ENCODE measurements around the gene AJAP1. TPM values are rescaled to one million over a fixed set of nuclear protein-coding genes. Genes with fewer than 3 reads are reported as not detected.

Gene AJAP1
- total and polyA plus RNA-seq, 2 of the 13 experiments (the other 11 are each of a cell fraction or from before 2014, with no cell fraction given): not detected

GRCh38 chr1:4838231-4838630 is 183.8 kb downstream of the AJAP1 start:
- no peak overlapping the region for H2AFZ ChIP-seq (ENCODE audit: low read length)
- no peak overlapping the region for H3K9ac ChIP-seq (ENCODE audit: insufficient read depth, low read depth, low read length)
- no peak overlapping the region for H3K4me3 ChIP-seq (replicated peaks in 1 of 3; ENCODE audit: insufficient read depth in 1 of 3, low read depth in 2 of 3, low read length in 3 of 3)
- H3K9me3 ChIP-seq (ENCODE audit: low read length): peaks cover 22% of the 10 kb centered on the region; the same call in 1 of the 2 replicates
- no peaks in the 10 kb centered on the region for H3K4me1 ChIP-seq (ENCODE audit: insufficient read depth, low read length)
- no peak overlapping the region for H3K4me2 ChIP-seq (ENCODE audit: low read depth, low read length)
- no TSS peak for BruUV-seq (replicated peaks)
- no peaks in the 10 kb centered on the region for H4K20me1 ChIP-seq (ENCODE audit: insufficient read depth, low read length)
- H3K79me2 ChIP-seq (ENCODE audit: insufficient read depth, low read length): no peaks in the 10 kb centered on the region
- ChIA-PET POLR2A (no interaction called here), CTCF (ENCODE audit: low intra/inter-chr PET ratio, low total read pairs) (no interaction called here)
- ATAC-seq (no peak), DNase-seq (ENCODE audit: low spot score) (no peak), FAIRE-seq (no peak)
- H3K27me3 ChIP-seq (ENCODE audit: control insufficient read depth in 1 of 2, insufficient read depth in 2 of 2, low read length in 2 of 2): no peaks in the 10 kb centered on the region
- intact Hi-C loops (cut with micrococcal nuclease; ENCODE audit: unreplicated experiment) (no loop called here), in situ Hi-C loops (cut with HindIII; ENCODE audit: extremely low pct_ligation_motif_present, low pct_unique_long_range_greater_than_20kb) (no loop called here)
- WGBS (ENCODE audit: low lambda C conversion rate): 0% methylated on average over 1 of the region's 1 CpG
- H3K36me3 ChIP-seq (replicated peaks in 1 of 2; ENCODE audit: control insufficient read depth in 1 of 2, insufficient read depth in 2 of 2, low read length in 2 of 2): no peaks in the 10 kb centered on the region
- H3K27ac ChIP-seq (ENCODE audit: extremely low read length, insufficient read depth, low read length): no peak overlapping the region
- TF ChIP-seq ZNF674 (CRISPR knock-in tag; IDR thresholded peaks at IDR 0.05; ENCODE audit: low read depth) (no peak), ZFP36 (IDR thresholded peaks at IDR 0.05; ENCODE audit: borderline replicate concordance, low read depth, low read length, partially characterized antibody) (no peak), PTBP1 (IDR thresholded peaks at IDR 0.05; ENCODE audit: low read depth, low read length, poor library complexity, severe bottlenecking) (no peak), KLF15 (CRISPR knock-in tag; IDR thresholded peaks at IDR 0.05; ENCODE audit: borderline replicate concordance) (no peak), EZH2 (conservative IDR thresholded peaks at IDR 0.05; ENCODE audit: low read depth, low read length) (no peak), ZFP91 (CRISPR knock-in tag; IDR thresholded peaks at IDR 0.05; ENCODE audit: borderline replicate concordance) (no peak), ZNF800 (CRISPR knock-in tag; IDR thresholded peaks at IDR 0.05) (no peak), KLF11 (CRISPR knock-in tag; IDR thresholded peaks at IDR 0.05) (no peak), ZNF124 (CRISPR knock-in tag; IDR thresholded peaks at IDR 0.05) (no peak), NCOR1 (IDR thresholded peaks at IDR 0.05; ENCODE audit: borderline replicate concordance, low read length) (no peak), ZNF33A (CRISPR knock-in tag; IDR thresholded peaks at IDR 0.05; ENCODE audit: borderline replicate concordance) (no peak), ZNF232 (CRISPR knock-in tag; IDR thresholded peaks at IDR 0.05; ENCODE audit: borderline replicate concordance) (no peak), DBP (CRISPR knock-in tag; IDR thresholded peaks at IDR 0.05; ENCODE audit: not compliant biosample characterization) (no peak), SNAI1 (CRISPR knock-in tag; IDR thresholded peaks at IDR 0.05; ENCODE audit: borderline replicate concordance) (no peak)
- TF ChIP-seq, protein P1, sequence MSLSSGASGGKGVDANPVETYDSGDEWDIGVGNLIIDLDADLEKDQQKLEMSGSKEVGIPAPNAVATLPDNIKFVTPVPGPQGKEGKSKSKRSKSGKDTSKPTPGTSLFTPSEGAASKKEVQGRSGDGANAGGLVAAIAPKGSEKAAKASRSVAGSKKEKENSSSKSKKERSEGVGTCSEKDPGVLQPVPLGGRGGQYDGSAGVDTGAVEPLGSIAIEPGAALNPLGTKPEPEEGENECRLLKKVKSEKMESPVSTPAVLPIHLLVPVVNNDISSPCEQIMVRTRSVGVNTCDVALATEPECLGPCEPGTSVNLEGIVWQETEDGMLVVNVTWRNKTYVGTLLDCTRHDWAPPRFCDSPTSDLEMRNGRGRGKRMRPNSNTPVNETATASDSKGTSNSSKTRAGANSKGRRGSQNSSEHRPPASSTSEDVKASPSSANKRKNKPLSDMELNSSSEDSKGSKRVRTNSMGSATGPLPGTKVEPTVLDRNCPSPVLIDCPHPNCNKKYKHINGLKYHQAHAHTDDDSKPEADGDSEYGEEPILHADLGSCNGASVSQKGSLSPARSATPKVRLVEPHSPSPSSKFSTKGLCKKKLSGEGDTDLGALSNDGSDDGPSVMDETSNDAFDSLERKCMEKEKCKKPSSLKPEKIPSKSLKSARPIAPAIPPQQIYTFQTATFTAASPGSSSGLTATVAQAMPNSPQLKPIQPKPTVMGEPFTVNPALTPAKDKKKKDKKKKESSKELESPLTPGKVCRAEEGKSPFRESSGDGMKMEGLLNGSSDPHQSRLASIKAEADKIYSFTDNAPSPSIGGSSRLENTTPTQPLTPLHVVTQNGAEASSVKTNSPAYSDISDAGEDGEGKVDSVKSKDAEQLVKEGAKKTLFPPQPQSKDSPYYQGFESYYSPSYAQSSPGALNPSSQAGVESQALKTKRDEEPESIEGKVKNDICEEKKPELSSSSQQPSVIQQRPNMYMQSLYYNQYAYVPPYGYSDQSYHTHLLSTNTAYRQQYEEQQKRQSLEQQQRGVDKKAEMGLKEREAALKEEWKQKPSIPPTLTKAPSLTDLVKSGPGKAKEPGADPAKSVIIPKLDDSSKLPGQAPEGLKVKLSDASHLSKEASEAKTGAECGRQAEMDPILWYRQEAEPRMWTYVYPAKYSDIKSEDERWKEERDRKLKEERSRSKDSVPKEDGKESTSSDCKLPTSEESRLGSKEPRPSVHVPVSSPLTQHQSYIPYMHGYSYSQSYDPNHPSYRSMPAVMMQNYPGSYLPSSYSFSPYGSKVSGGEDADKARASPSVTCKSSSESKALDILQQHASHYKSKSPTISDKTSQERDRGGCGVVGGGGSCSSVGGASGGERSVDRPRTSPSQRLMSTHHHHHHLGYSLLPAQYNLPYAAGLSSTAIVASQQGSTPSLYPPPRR (CRISPR knock-in tag; IDR thresholded peaks at IDR 0.05; ENCODE audit: borderline replicate concordance): no peak
